Omental fat pad (tissue), 4 donors: ENCODE data around the gene DSCAM. TPM values are rescaled to one million over a fixed set of nuclear protein-coding genes. Genes with fewer than 3 reads are reported as not detected.
"Not testable (repeated sequence)": the region's sequence is repeated elsewhere in the genome, so short reads cannot be mapped to it uniquely, and the experiment has no call there.

ENCODE experiments used
- ATAC-seq: fragments of 150-250 bp; one replicate; pipeline ENCODE4 v1.9.1; 2016; ENCODE audit warnings: mild to moderate bottlenecking, moderate library complexity; ENCODE audit not compliant: low FRiP score
- DNase-seq: peaks from one replicate; pipeline ENCODE4 v3.0.0-alpha.2; 2019; ENCODE audit warnings: low spot score
- CTCF ChIP-seq, 3 donors: fragments of 450-650 bp; IDR thresholded peaks; one replicate each; pipeline ENCODE4 v1.5.1; 2016 to 2017; ENCODE audit warnings: antibody characterized with exemption in 3 of 3, mild to moderate bottlenecking in 3 of 3, moderate library complexity in 2 of 3
- total RNA-seq, 4 donors: library from RNA; depleted of rRNA; stranded (reverse); fragments of >200 nt; gene quantifications; one replicate each; pipeline ENCODE4 v1.1.0, GENCODE V29; 2016

DSCAM gene
- under 1 TPM in 1 of 4 donors, not detected in 3; 0.16 TPM for total RNA-seq

- no peak for TF ChIP-seq CTCF (IDR thresholded peaks at IDR 0.05)
- ATAC-seq (no peak), DNase-seq (no peak)
These were observed at the start of gene DSCAM for GRCh38 chr21:40846587-40847411. Gene DSCAM, minus strand, starts transcription at chr21:40847158. Its CDS starts 497 bp downstream, at chr21:40846661.

- ATAC-seq, DNase-seq: not testable (repeated sequence)
These were observed 48.7 kb upstream of the DSCAM start for GRCh38 chr21:40895697-40896096.

GRCh38 chr21:40886931-40887330 lies 40.0 kb upstream of the DSCAM start:
- no peak for ATAC-seq
- TF ChIP-seq CTCF (IDR thresholded peaks at IDR 0.05) = no peak
- DNase-seq = no peak

GRCh38 chr21:40886006-40886405 lies 39.0 kb upstream of the DSCAM start:
- ATAC-seq = no peak
- no peak for TF ChIP-seq CTCF (IDR thresholded peaks at IDR 0.05)
- no peak for DNase-seq

GRCh38 chr21:40882192-40882915 lies 35.4 kb upstream of the DSCAM start:
- ATAC-seq = no peak
- DNase-seq = no peak
- TF ChIP-seq CTCF (IDR thresholded peaks at IDR 0.05) = no peak

- ATAC-seq = no peak
- TF ChIP-seq CTCF (IDR thresholded peaks at IDR 0.05) = no peak
- DNase-seq = no peak
These were observed 34.8 kb upstream of the DSCAM start for GRCh38 chr21:40881767-40882166.

GRCh38 chr21:40871099-40871498 lies 24.1 kb upstream of the DSCAM start:
- DNase-seq = no peak
- ATAC-seq = no peak
- TF ChIP-seq CTCF (IDR thresholded peaks at IDR 0.05) = no peak
